ENCODE results near the gene SMIM21.

SMIM21 gene

GRCh38 chr18:75454022-75454795 lies 26.7 kb upstream of the SMIM21 start:
- no peak for DNase-seq (ENCODE audit: low read depth)
- no peak overlapping the region for H3K4me3 ChIP-seq (ENCODE audit: low read depth, low read length)
- TF ChIP-seq, protein P1, sequence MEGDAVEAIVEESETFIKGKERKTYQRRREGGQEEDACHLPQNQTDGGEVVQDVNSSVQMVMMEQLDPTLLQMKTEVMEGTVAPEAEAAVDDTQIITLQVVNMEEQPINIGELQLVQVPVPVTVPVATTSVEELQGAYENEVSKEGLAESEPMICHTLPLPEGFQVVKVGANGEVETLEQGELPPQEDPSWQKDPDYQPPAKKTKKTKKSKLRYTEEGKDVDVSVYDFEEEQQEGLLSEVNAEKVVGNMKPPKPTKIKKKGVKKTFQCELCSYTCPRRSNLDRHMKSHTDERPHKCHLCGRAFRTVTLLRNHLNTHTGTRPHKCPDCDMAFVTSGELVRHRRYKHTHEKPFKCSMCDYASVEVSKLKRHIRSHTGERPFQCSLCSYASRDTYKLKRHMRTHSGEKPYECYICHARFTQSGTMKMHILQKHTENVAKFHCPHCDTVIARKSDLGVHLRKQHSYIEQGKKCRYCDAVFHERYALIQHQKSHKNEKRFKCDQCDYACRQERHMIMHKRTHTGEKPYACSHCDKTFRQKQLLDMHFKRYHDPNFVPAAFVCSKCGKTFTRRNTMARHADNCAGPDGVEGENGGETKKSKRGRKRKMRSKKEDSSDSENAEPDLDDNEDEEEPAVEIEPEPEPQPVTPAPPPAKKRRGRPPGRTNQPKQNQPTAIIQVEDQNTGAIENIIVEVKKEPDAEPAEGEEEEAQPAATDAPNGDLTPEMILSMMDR (IDR thresholded peaks at IDR 0.05; ENCODE audit: control insufficient read depth, extremely low read depth, insufficient read depth) = no peak

GRCh38 chr18:75450906-75451305 lies 23.4 kb upstream of the SMIM21 start:
- no peak for DNase-seq (ENCODE audit: low read depth)
- TF ChIP-seq, protein P1 (IDR thresholded peaks at IDR 0.05; ENCODE audit: control insufficient read depth, extremely low read depth, insufficient read depth) = no peak
- H3K4me3 ChIP-seq (ENCODE audit: low read depth, low read length) = no peak overlapping the region

DNA sequence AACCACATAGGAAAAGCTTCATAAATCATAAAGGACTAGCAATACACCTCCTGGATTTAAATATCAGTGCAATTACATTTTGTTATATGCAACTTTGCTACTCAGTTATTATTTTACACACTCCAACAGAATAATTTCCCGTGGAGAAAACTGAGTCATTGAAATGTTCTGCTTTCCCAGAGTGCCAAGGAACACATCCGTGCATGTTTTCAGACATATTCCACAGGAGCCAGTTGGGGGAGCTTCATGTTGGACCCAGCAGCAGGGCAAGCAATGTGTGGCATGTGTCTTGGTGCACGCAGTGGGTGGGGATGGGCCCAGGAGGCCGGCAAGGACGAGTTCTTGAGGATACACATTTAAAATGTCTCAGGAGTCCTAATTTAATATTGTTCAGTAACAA lies 14.4 kb upstream of the SMIM21 start:
- no peak overlapping the region for H3K4me3 ChIP-seq (ENCODE audit: low read depth, low read length)
- TF ChIP-seq, protein P1 (IDR thresholded peaks at IDR 0.05; ENCODE audit: control insufficient read depth, extremely low read depth, insufficient read depth) = no peak
- no peak for DNase-seq (ENCODE audit: low read depth)

GRCh38 chr18:75439348-75439747 lies 11.8 kb upstream of the SMIM21 start:
- H3K4me3 ChIP-seq (ENCODE audit: low read depth, low read length) = no peak overlapping the region
- TF ChIP-seq, protein P1 (IDR thresholded peaks at IDR 0.05; ENCODE audit: control insufficient read depth, extremely low read depth, insufficient read depth) = no peak
- no peak for DNase-seq (ENCODE audit: low read depth)

GRCh38 chr18:75438891-75439290 lies 11.4 kb upstream of the SMIM21 start:
- no peak overlapping the region for H3K4me3 ChIP-seq (ENCODE audit: low read depth, low read length)
- TF ChIP-seq, protein P1 (IDR thresholded peaks at IDR 0.05; ENCODE audit: control insufficient read depth, extremely low read depth, insufficient read depth) = no peak
- DNase-seq (ENCODE audit: low read depth) = no peak

- H3K4me3 ChIP-seq (ENCODE audit: low read depth, low read length) = no peak overlapping the region
- no peak for DNase-seq (ENCODE audit: low read depth)
- TF ChIP-seq, protein P1 (IDR thresholded peaks at IDR 0.05; ENCODE audit: control insufficient read depth, extremely low read depth, insufficient read depth) = no peak
Observed at GRCh38 chr18:75437979-75438378, 10.5 kb upstream of the SMIM21 start.

GRCh38 chr18:75433098-75433497 lies 5.6 kb upstream of the SMIM21 start:
- H3K4me3 ChIP-seq (ENCODE audit: low read depth, low read length) = no peak overlapping the region
- no peak for DNase-seq (ENCODE audit: low read depth)
- TF ChIP-seq, protein P1 (IDR thresholded peaks at IDR 0.05; ENCODE audit: control insufficient read depth, extremely low read depth, insufficient read depth) = no peak
